Fibroblast of lung (primary cell): ENCODE results near the gene TMEM187. TPM values are rescaled to one million over a fixed set of nuclear protein-coding genes. Genes with fewer than 3 reads are reported as not detected.

Source experiments
- DNase-seq, 2 donors: peaks; one replicate each; pipeline versions ENCODE4 v3.0.0 to v3.0.0-alpha.2; 2010; ENCODE audit warnings: low read depth in 2 of 2
- H2AFZ ChIP-seq: 2 replicates; pipeline ENCODE4 v1.5.1; 2012; ENCODE audit warnings: low read length, control low read depth, inconsistent platforms
- H3K27ac ChIP-seq: 2 replicates; pipeline ENCODE4 v1.5.1; 2011; ENCODE audit warnings: low read length, control low read depth; ENCODE audit not compliant: insufficient read depth
- H3K27me3 ChIP-seq: 2 replicates; pipeline ENCODE4 v1.5.1; 2011; ENCODE audit warnings: mild to moderate bottlenecking, low read length; ENCODE audit not compliant: control insufficient read depth, insufficient read depth
- H3K36me3 ChIP-seq: 2 replicates; pipeline ENCODE4 v1.5.1; 2011; ENCODE audit warnings: low read length; ENCODE audit not compliant: control insufficient read depth, insufficient read depth
- H3K4me1 ChIP-seq: 2 replicates; pipeline ENCODE4 v1.5.1; 2011; ENCODE audit warnings: low read length; ENCODE audit not compliant: control insufficient read depth, insufficient read depth; ENCODE audit errors: extremely low read depth
- H3K4me2 ChIP-seq: 2 replicates; pipeline ENCODE4 v1.5.1; 2011; ENCODE audit warnings: low read length, control low read depth; ENCODE audit not compliant: insufficient read depth; ENCODE audit errors: extremely low read depth
- H3K4me3 ChIP-seq, 4 experiments: fragments of 200-600 bp in 1 of 4; sonication (generic) in 1 of 4; replicated peaks in 1 of 4; 2 replicates each; pipeline ENCODE4 v1.5.1; 2011 to 2016; ENCODE audit warnings: low read length in 4 of 4, low read depth in 3 of 4, mild to moderate bottlenecking in 3 of 4, control low read depth in 2 of 4, inconsistent platforms in 1 of 4, mixed read lengths in 1 of 4; ENCODE audit not compliant: insufficient read depth in 1 of 4; ENCODE audit errors: control extremely low read depth in 1 of 4
- H3K79me2 ChIP-seq: 2 replicates; pipeline ENCODE4 v1.5.1; 2012; ENCODE audit warnings: mild to moderate bottlenecking, low read length, inconsistent platforms; ENCODE audit not compliant: control insufficient read depth, insufficient read depth
- H3K9ac ChIP-seq: 2 replicates; pipeline ENCODE4 v1.5.1; 2011; ENCODE audit warnings: mild to moderate bottlenecking, low read length, control low read depth; ENCODE audit not compliant: insufficient read depth
- H3K9me3 ChIP-seq: 2 replicates; pipeline ENCODE4 v1.5.1; 2012; ENCODE audit warnings: low read depth, low read length; ENCODE audit not compliant: control insufficient read depth, insufficient read depth
- H4K20me1 ChIP-seq: 2 replicates; pipeline ENCODE4 v1.5.1; 2011; ENCODE audit warnings: low read length; ENCODE audit not compliant: control insufficient read depth, insufficient read depth; ENCODE audit errors: extremely low read depth
- EZH2 ChIP-seq: IDR thresholded peaks from 2 replicates; pipeline ENCODE4 v1.5.1; 2012; ENCODE audit warnings: low read length, control low read depth, mild to moderate bottlenecking; ENCODE audit errors: missing control alignments
- polyA plus RNA-seq, 2 donors: library from polyadenylated mRNA; depleted of rRNA in 1 of 2; stranded (reverse) in 1 of 2; unstranded in 1 of 2; fragments of >200 nt; gene quantifications; 2 replicates each; pipeline ENCODE4 v1.2.1, GENCODE V29; 2011 to 2012; ENCODE audit warnings: missing spikeins in 1 of 2
- total RNA-seq: library from RNA; depleted of rRNA; stranded (reverse); fragments of >200 nt; gene quantifications from 2 replicates; pipeline ENCODE4 v1.2.1, GENCODE V29; 2014
- TF ChIP-seq, protein P1 (sequence below), 2 donors: IDR thresholded peaks in 1 of 2; conservative IDR thresholded peaks in 1 of 2; 1 replicate in 1 of 2; 2 replicates in 1 of 2; pipeline ENCODE4 v1.5.1; 2011 to 2012; ENCODE audit warnings: low read length in 2 of 2, control low read depth in 1 of 2, inconsistent platforms in 1 of 2, low read depth in 1 of 2, mild to moderate bottlenecking in 1 of 2

Gene TMEM187
- total and polyA plus RNA-seq, 2 donors (not counting 1 experiment from before 2014, with no cell fraction given): 4.6 to 8.3 TPM

DNA sequence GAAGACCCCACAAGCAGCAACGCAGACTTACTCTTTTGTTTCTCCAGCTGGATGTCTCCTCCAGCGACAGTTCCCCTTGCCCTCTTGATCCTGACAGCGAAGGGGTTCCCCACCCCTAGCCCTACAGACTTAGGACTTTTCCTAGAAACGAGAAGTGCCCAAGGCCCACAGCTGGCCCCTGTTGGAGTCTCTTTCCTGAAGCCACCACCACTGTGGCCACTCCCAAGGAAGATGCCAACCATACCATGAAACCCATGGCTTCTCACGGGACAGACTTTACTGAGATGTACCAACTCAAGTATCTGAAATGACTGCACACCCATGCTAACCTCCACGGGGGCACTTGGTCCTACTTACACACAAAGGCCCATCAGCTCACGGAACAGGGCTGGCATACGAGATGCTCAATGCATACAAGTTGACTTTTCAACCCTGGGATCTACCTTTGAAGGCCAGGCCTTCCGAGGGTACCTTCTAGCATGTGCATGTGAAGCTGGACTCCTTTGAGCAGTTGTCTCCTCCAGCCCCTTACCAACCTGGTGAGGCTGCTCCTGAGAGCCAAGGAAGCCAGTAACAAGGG is 48.1 kb downstream of the TMEM187 start:
- Histone ChIP-seq H3K27me3 (no peaks in the 10 kb centered on the region), H3K4me2 (peak overlapping the region; percentile 68), H4K20me1 (no peaks in the 10 kb centered on the region), H3K79me2 (peaks cover 14% of the 10 kb centered on the region), H3K36me3 (peaks cover 9% of the 10 kb centered on the region), H3K9ac (no peak overlapping the region), H3K4me3 (peak overlapping the region in 3 of 4 experiments; percentile 28 to 54 (median 32)), H3K9me3 (no peaks in the 10 kb centered on the region), H3K27ac (peak overlapping the region; percentile 77), H3K4me1 (peaks cover 4% of the 10 kb centered on the region), H2AFZ (no peak overlapping the region)
- TF ChIP-seq EZH2: no peak
- TF ChIP-seq, protein P1, sequence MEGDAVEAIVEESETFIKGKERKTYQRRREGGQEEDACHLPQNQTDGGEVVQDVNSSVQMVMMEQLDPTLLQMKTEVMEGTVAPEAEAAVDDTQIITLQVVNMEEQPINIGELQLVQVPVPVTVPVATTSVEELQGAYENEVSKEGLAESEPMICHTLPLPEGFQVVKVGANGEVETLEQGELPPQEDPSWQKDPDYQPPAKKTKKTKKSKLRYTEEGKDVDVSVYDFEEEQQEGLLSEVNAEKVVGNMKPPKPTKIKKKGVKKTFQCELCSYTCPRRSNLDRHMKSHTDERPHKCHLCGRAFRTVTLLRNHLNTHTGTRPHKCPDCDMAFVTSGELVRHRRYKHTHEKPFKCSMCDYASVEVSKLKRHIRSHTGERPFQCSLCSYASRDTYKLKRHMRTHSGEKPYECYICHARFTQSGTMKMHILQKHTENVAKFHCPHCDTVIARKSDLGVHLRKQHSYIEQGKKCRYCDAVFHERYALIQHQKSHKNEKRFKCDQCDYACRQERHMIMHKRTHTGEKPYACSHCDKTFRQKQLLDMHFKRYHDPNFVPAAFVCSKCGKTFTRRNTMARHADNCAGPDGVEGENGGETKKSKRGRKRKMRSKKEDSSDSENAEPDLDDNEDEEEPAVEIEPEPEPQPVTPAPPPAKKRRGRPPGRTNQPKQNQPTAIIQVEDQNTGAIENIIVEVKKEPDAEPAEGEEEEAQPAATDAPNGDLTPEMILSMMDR (conservative IDR thresholded peaks at IDR 0.05 in 1 of 2, IDR thresholded peaks at IDR 0.05 in 1 of 2; ENCODE audit: low read depth in 1 of 2, low read length in 2 of 2): no peak
- DNase-seq: no peak

GRCh38 chrX:154021131-154021611 is 48.6 kb downstream of the TMEM187 start:
- Histone ChIP-seq H3K9ac (no peak overlapping the region), H3K4me2 (no peak overlapping the region), H3K4me3 (no peak overlapping the region), H3K9me3 (no peaks in the 10 kb centered on the region), H3K79me2 (peaks cover 14% of the 10 kb centered on the region), H2AFZ (no peak overlapping the region), H3K27me3 (no peaks in the 10 kb centered on the region), H4K20me1 (no peaks in the 10 kb centered on the region), H3K27ac (peak overlapping the region; percentile 77), H3K4me1 (peaks cover 4% of the 10 kb centered on the region), H3K36me3 (peaks cover 9% of the 10 kb centered on the region)
- DNase-seq: peak; percentile 46 to 72
- TF ChIP-seq EZH2: no peak
- TF ChIP-seq, protein P1 (conservative IDR thresholded peaks at IDR 0.05 in 1 of 2, IDR thresholded peaks at IDR 0.05 in 1 of 2; ENCODE audit: low read depth in 1 of 2, low read length in 2 of 2): no peak

DNA sequence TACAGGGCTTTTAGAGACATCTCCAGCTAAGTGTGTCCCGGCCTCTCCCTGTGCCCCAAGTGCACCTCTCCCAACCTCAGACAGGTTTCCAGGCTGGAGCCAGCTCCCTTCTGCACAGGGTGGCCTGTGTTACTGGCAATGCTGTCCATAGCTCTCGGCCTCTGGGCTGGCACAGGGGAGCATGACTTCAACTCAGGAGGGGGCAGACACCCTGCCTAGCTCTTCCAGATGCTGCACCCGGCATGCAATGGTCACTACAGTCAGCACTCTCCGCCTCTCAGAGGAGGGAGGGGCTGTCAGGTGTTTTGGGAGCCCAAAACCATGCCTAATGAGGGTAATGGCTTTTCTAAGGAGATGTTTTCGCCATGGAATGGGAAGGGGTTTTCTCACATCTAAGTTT is 49.6 kb downstream of the TMEM187 start:
- no peak for DNase-seq
- TF ChIP-seq, protein P1 (conservative IDR thresholded peaks at IDR 0.05 in 1 of 2, IDR thresholded peaks at IDR 0.05 in 1 of 2; ENCODE audit: low read depth in 1 of 2, low read length in 2 of 2): no peak
- no peak for TF ChIP-seq EZH2
- Histone ChIP-seq H3K4me3 (no peak overlapping the region), H2AFZ (no peak overlapping the region), H3K79me2 (peaks cover 14% of the 10 kb centered on the region), H3K36me3 (peaks cover 5% of the 10 kb centered on the region), H3K27ac (no peak overlapping the region), H3K9me3 (no peaks in the 10 kb centered on the region), H3K4me1 (peaks cover 4% of the 10 kb centered on the region), H3K4me2 (no peak overlapping the region), H3K27me3 (no peaks in the 10 kb centered on the region), H3K9ac (no peak overlapping the region), H4K20me1 (no peaks in the 10 kb centered on the region)
